ENCODE measurements around the gene SNX27. TPM values are rescaled to one million over a fixed set of nuclear protein-coding genes. Genes with fewer than 3 reads are reported as not detected.

The SNX27 gene
- total and polyA plus RNA-seq, 2 experiments from 2014 or later, result 40.6 to 59.7 TPM

DNA sequence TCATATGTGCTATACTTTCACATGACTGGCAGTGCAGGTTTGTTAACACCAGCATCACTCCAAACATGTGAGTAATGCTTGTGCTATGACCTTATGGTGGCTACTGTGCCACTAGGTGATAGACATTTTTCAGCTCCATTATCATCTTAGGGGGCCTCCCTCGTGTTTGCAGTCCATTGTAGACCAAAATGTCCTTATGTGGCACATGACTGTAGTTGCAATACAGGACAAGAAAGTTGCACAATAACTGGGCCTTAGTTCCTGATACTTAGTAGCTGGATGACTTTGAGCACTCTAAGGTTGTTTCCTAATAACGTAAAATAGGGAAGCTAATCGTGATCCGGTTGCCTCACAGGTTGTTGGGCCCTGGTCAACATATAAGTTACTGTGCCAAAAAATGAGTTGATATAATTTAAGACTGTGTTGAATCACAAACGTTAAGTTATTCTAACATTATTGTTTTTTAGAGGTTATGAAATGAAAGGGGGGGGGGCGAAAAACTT is 511 bp upstream of the SNX27 start:
- H3K36me3 Mint-ChIP-seq (ENCODE audit: low read depth), result no peaks in the 10 kb centered on the region; the same call in 2 of the 3 replicates
- 0 out of 2 replicates have a peak, but pooled peaks cover 3% of the 10 kb centered on the region for H3K36me3 ChIP-seq (ENCODE audit: insufficient read depth)
- H3K27ac Mint-ChIP-seq, result no peak overlapping the region
- peaks cover 14% of the 10 kb centered on the region for H3K4me1 Mint-ChIP-seq
- peaks cover 10% of the 10 kb centered on the region; the same call in 1 of the 2 replicates for H4K20me1 ChIP-seq (replicated peaks; ENCODE audit: insufficient read depth)
- TF ChIP-seq, protein P1, sequence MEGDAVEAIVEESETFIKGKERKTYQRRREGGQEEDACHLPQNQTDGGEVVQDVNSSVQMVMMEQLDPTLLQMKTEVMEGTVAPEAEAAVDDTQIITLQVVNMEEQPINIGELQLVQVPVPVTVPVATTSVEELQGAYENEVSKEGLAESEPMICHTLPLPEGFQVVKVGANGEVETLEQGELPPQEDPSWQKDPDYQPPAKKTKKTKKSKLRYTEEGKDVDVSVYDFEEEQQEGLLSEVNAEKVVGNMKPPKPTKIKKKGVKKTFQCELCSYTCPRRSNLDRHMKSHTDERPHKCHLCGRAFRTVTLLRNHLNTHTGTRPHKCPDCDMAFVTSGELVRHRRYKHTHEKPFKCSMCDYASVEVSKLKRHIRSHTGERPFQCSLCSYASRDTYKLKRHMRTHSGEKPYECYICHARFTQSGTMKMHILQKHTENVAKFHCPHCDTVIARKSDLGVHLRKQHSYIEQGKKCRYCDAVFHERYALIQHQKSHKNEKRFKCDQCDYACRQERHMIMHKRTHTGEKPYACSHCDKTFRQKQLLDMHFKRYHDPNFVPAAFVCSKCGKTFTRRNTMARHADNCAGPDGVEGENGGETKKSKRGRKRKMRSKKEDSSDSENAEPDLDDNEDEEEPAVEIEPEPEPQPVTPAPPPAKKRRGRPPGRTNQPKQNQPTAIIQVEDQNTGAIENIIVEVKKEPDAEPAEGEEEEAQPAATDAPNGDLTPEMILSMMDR (conservative IDR thresholded peaks at IDR 0.05; ENCODE audit: low read depth in 2 of 2), result no peak
- TF ChIP-seq POLR2AphosphoS5 (IDR thresholded peaks at IDR 0.05; ENCODE audit: low read depth) (no peak), ZNF114 (CRISPR knock-in tag; IDR thresholded peaks at IDR 0.05) (no peak), NANOG (IDR thresholded peaks at IDR 0.05; ENCODE audit: borderline replicate concordance) (no peak), EZH2phosphoT487 (IDR thresholded peaks at IDR 0.05; ENCODE audit: unreplicated experiment) (no peak)
- TF ChIP-seq, protein P2, sequence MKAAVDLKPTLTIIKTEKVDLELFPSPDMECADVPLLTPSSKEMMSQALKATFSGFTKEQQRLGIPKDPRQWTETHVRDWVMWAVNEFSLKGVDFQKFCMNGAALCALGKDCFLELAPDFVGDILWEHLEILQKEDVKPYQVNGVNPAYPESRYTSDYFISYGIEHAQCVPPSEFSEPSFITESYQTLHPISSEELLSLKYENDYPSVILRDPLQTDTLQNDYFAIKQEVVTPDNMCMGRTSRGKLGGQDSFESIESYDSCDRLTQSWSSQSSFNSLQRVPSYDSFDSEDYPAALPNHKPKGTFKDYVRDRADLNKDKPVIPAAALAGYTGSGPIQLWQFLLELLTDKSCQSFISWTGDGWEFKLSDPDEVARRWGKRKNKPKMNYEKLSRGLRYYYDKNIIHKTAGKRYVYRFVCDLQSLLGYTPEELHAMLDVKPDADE (IDR thresholded peaks at IDR 0.05), result no peak
- TF ChIP-seq, protein P3, sequence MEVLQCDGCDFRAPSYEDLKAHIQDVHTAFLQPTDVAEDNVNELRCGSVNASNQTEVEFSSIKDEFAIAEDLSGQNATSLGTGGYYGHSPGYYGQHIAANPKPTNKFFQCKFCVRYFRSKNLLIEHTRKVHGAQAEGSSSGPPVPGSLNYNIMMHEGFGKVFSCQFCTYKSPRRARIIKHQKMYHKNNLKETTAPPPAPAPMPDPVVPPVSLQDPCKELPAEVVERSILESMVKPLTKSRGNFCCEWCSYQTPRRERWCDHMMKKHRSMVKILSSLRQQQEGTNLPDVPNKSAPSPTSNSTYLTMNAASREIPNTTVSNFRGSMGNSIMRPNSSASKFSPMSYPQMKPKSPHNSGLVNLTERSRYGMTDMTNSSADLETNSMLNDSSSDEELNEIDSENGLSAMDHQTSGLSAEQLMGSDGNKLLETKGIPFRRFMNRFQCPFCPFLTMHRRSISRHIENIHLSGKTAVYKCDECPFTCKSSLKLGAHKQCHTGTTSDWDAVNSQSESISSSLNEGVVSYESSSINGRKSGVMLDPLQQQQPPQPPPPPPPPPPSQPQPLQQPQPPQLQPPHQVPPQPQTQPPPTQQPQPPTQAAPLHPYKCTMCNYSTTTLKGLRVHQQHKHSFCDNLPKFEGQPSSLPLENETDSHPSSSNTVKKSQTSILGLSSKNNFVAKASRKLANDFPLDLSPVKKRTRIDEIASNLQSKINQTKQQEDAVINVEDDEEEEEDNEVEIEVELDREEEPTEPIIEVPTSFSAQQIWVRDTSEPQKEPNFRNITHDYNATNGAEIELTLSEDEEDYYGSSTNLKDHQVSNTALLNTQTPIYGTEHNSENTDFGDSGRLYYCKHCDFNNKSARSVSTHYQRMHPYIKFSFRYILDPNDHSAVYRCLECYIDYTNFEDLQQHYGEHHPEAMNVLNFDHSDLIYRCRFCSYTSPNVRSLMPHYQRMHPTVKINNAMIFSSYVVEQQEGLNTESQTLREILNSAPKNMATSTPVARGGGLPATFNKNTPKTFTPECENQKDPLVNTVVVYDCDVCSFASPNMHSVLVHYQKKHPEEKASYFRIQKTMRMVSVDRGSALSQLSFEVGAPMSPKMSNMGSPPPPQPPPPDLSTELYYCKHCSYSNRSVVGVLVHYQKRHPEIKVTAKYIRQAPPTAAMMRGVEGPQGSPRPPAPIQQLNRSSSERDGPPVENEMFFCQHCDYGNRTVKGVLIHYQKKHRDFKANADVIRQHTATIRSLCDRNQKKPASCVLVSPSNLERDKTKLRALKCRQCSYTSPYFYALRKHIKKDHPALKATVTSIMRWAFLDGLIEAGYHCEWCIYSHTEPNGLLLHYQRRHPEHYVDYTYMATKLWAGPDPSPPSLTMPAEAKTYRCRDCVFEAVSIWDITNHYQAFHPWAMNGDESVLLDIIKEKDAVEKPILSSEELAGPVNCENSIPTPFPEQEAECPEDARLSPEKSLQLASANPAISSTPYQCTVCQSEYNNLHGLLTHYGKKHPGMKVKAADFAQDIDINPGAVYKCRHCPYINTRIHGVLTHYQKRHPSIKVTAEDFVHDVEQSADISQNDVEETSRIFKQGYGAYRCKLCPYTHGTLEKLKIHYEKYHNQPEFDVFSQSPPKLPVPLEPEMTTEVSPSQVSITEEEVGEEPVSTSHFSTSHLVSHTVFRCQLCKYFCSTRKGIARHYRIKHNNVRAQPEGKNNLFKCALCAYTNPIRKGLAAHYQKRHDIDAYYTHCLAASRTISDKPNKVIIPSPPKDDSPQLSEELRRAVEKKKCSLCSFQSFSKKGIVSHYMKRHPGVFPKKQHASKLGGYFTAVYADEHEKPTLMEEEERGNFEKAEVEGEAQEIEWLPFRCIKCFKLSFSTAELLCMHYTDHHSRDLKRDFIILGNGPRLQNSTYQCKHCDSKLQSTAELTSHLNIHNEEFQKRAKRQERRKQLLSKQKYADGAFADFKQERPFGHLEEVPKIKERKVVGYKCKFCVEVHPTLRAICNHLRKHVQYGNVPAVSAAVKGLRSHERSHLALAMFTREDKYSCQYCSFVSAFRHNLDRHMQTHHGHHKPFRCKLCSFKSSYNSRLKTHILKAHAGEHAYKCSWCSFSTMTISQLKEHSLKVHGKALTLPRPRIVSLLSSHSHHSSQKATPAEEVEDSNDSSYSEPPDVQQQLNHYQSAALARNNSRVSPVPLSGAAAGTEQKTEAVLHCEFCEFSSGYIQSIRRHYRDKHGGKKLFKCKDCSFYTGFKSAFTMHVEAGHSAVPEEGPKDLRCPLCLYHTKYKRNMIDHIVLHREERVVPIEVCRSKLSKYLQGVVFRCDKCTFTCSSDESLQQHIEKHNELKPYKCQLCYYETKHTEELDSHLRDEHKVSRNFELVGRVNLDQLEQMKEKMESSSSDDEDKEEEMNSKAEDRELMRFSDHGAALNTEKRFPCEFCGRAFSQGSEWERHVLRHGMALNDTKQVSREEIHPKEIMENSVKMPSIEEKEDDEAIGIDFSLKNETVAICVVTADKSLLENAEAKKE (CRISPR knock-in tag; IDR thresholded peaks at IDR 0.05), result no peak
- H3K9me3 Mint-ChIP-seq, result no peaks in the 10 kb centered on the region
- H3K9me2 ChIP-seq (ENCODE audit: insufficient read depth), result no peaks in the 10 kb centered on the region
- no peaks in the 10 kb centered on the region for H3K4me1 ChIP-seq (ENCODE audit: insufficient read depth)
- H3K4me3 ChIP-seq, result peak overlapping the region; percentile 89; the same call in 1 of the 2 replicates
- ATAC-seq (no peak), DNase-seq (ENCODE audit: low spot score) (no peak)
- H3K4me3 Mint-ChIP-seq, result peak overlapping the region; percentile 89
- H3K27ac ChIP-seq (ENCODE audit: low read depth), result no peak overlapping the region
- peak overlapping the region; percentile 2 for H2AFZ ChIP-seq
- peaks cover under 1% of the 10 kb centered on the region for H3K27me3 Mint-ChIP-seq (ENCODE audit: insufficient read depth, low read depth, poor library complexity)
- H3F3A ChIP-seq (replicated peaks; ENCODE audit: low read depth), result no peaks in the 10 kb centered on the region
- H3K4me2 ChIP-seq, result no peak overlapping the region
- peaks cover 38% of the 10 kb centered on the region for H3K79me2 ChIP-seq (replicated peaks; ENCODE audit: insufficient read depth)
- H3K27me3 ChIP-seq (ENCODE audit: insufficient read depth), result no peaks in the 10 kb centered on the region
